Fibroblast of gingiva (primary cell): ENCODE measurements around the gene PXN.
"Not testable (repeated sequence)": the region's sequence is repeated elsewhere in the genome, so short reads cannot be mapped to it uniquely, and the experiment has no call there.

ENCODE experiments used
- DNase-seq: peaks from one replicate; pipeline ENCODE4 v3.0.0-alpha.2; 2011; ENCODE audit warnings: low read depth

PXN gene

DNA sequence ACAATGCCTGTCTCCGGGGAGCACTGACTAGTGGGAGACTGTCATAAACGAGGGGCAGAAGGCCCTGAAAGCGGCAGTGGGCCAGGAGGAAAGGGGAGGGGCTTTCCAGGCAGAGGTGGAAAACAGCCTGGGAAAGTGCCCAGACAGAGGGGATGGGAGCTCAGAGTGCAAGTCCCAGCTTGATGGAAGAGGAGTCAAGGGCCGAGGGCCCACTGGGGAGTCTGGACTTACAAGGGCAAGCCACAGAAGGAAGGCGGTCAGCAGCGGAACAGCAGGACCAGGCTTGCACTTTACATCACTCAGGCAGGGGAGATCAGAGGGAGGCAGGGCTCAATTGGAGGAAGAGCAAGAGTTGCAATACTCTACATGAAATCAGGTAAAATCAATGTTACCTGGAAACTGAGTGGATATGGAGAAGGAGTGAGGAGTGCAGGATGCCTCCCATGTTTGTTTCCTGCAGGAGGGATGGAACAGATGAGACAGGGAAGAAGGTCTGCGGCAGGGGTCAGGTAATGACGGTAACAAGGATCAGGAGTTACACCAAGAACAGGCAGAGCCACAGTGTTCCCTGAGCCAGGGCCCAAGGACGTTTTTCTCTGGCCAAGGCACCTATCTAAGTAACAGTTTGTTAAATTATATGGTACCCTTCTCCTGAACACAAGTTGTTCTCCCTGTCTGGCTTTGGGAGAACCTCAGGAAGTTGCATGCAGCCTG, 23.8 kb downstream of the PXN start:
- no peak for DNase-seq

DNA sequence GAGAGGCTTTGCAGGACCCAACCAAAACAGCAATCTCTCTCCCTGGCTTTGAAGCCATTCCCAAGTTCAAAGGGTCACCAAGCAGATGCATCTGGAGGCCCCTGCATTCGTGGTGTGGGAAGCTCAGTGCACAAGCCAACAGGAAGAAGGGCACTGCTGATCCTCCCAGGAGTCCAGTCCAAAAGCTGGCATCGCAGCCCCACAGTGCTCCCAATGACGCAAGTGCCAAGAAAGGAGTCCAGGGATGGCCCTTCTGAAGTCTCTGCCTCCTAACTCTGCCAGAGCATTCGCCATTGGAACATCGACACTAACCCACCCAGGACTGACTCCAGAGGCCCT, 25.1 kb downstream of the PXN start:
- DNase-seq, result no peak

DNA sequence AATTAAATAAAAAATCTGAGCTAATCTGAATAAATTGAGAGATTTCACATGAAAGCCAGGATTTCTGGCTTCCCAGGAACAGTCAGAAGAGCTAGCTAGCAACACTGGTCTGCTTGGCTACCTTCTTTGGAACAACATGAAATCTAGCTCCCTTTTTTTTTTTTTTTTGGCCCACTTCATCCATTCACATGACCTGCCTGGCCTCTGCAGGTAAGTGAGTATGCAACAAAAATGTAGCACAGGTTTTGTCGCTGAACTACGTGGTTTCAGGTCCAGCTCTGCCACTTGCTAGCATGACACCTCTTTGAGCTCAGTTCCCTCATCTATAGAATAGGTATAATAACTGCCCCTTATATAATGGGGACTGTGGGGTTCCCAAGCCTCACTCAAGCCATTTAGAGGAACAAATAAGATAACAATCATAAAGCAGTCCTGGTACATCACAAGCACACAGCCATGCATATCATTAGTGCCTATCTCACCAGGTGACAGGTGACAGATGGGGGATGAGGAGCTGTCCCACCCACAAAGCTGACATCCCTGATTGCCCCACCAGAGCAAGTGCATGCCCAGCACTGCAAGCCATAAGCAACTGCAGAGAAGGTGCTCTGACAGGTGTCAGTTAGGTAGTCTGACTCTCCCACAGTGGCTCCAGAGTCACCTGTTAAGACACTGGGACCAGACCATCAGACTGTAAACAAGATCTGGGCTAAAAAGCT, 25.6 kb downstream of the PXN start:
- DNase-seq, result no peak

DNA sequence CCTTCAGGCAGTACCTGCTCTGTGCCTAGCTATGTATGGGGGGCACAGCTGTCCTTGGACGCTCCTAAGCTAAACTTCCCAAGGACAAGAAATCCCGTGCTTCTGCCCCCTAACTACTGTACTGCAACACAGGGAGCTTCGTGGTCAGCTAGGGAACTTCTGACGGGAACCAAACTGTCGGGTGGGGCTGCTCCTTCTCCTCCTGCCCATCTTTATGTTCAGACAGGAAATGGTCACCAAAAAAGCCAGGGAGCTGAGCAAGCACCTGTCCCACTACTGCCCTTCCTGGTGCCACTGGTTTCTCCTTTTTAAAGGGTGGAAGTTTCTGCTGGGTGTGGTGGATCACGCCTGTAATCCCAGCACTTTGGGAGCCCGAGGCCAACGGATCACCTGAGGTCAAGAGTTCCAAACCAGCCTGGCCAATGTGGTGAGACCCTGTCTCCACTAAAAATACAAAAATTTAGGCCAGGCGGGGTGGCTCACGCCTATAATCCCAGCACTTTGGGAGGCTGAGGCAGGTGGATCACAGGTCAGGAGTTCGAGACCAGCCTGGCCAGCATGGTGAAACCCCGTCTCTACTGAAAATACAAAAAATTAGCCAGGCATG, 26.6 kb downstream of the PXN start:
- DNase-seq, result no peak

DNA sequence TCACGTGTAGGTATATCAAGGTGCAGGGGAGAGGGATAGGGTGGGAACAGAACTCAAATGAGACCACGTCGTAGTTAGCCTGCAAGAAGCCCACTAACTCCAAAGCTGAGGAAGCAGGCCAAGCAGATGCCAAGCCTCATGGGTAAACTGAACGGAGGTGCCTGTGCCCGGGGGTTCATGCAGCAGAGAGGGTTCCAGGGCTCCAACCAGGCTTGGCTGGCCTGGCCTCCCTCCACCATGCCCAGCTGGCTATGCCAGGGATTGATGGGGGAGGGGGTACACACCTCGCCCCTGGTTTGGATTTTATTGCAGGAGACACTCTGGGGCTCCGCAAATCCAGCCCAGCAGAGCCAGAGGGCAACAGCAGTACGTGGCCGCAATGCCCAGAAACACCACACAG, 27.3 kb downstream of the PXN start:
- DNase-seq, result no peak

DNA sequence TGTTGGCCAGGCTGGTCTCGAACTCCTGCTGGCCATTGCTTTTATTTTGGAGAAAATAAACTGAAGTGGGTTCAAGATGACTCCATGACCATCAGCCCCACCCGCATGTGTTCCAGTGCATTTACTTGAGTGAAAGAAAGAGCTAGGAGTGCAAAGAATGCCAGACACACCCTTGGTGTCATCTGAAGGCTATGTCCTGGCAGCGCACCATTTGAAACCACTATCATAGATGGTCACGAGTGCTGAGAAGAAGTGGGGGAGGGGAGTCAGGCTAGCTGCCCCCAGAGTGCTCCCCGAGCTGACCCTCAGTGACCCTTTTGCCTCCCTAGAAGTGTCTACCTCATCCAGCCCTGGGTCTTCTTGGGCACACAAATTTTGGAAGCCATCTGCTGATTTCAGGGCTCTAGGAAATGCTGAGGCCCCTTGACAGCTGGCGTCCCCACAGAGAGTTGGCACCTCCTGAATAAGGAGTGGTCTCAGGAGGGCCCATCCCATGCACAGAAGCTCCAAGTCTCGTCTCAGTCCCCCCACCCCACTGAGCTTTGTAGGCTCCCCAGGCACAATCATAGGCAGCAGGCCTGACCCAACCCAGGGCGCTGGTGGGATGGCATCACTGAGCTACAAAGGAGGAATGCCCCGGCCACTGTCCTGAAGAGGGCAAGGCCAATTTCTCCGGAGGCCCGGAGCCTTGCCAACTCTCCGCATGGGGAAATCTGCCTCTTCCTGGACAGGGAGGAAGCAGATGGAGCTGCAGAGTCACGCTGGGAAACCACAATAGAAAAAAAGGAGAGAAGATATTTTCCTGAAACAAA, 28.0 kb downstream of the PXN start:
- peak; percentile 94 for DNase-seq

- not testable (repeated sequence) for DNase-seq
Observed at GRCh38 chr12:120236809-120237208, 28.7 kb downstream of the PXN start.

DNA sequence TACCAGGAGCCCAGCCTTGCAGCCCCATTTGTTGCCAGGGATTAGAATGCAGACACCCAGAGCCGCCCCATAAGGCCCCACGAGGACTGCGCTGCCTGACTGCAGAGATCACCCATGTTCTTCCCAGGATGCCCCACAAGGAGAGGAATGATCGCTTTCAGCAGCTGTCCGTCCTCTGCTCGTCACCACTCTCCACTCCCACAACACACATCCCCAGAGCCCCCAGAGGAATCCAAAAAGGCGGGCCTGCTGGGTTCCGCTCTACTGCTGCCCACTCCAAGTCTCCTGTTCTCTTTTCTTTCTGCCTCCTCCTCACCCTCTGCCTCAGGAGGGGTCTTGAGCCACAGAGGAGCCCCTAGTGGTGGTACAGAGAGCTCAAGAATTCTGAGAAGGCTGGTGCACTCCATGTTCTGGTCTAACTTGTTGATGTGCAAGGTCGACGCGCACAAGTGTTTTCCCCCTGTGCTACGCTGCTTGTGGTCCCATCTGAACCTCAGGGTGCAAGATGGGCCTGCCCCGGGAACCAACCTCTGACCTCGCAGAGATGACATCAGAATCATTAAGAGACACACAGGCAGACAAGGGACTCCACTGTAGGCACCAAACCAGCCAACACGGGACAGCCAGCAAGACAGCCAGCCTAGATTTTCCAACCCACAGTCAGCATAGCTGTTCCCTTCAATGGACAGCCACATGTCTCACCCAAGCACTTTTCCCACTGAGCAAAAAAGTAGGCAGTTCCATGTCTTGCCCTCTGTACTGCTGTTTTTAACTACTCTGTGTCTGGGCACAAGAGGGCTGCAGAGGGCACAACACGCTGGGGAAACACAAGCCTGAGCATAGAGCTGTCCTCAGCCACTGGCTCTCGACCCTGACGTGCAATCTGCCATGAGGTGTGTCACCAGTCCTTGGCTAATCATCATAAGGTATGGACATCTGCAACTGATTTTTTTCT, 29.9 kb downstream of the PXN start:
- no peak for DNase-seq

DNA sequence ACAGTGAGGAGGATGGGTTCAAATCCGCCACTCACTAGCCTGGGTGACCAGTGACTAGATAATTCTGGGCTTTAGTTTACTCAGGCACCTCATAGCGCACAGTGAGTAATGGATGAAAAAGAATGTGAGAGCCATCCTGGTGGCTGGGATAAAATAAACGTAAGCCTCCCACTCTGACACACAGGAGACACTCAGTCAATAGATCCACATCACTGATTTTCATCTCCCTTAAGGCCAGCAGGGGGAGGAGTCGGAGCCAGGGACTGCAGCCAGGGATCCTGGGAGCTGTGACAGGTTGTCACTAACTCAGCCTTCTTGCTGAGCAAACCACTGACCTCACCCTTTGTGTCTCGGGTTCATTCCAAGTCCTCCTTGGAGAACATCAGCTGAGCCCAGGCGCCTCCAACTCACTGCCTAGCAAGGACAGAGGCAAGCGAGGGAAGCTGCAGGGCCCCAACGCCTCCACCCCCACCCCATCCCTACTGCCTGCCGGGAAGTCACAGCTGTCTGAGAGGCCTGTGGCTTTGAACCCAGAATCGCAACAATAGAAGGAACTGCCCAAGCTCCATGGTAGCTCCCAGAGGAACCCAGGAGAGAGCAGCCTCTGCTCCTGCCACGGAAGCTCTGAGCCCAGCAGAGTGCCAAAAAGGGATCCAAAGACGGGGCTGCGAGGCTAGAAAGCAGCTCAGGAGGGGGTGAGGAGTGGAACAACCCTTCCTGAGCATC, 30.7 kb downstream of the PXN start:
- DNase-seq, result peak; percentile 97

DNA sequence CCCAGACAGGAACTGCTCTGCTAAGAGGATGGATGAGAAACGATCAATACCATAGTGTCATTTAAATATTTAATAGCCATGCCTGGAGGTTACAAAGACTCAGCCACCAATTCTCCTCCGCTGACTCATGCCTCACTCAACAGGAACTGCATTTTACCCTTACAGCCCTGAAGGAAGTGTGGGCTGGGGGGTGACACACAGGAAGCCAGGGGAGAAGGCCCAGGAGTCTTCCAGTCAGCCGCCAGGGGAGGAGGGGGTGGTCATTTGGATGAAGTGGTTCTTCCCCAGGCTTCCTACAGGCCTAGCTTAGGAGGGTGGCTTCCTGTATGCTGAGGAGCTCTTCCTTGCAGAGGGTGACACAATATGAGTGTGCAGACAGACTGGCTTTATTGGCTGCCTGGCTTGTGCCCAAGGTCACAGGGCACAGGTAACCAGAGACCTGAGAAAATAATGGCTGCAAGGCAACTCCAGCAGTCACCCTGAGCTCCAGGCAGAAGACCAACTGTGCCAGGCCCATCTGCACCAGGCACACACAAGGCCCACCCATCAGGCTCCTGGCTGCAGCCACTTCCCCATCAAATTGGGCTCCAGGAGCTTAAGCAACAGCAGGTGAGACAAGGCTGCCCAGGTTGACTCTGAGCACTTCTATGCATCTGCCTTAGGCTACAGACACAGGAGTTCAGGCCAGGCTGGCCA, 34.1 kb downstream of the PXN start:
- DNase-seq, result peak; percentile 64

DNA sequence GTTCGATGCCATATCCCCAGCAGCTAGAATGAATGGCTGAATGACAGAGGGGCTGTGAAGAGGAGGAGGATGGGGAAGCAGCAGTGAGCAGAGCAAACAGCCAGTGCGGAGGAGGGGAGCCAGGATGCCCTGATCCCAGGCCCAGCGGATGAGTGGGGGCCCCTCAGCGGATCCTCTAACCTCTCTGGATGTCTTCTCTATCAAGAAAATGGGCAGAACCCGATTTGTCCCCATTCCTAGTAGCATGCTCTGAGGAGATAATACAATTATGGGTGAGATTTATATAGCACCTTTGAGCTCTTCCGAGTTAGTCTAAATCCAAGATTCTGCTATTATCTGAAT, 34.6 kb downstream of the PXN start:
- DNase-seq, result no peak

- peak; percentile 95 for DNase-seq
Observed at GRCh38 chr12:120230326-120230973, 35.1 kb downstream of the PXN start.

DNA sequence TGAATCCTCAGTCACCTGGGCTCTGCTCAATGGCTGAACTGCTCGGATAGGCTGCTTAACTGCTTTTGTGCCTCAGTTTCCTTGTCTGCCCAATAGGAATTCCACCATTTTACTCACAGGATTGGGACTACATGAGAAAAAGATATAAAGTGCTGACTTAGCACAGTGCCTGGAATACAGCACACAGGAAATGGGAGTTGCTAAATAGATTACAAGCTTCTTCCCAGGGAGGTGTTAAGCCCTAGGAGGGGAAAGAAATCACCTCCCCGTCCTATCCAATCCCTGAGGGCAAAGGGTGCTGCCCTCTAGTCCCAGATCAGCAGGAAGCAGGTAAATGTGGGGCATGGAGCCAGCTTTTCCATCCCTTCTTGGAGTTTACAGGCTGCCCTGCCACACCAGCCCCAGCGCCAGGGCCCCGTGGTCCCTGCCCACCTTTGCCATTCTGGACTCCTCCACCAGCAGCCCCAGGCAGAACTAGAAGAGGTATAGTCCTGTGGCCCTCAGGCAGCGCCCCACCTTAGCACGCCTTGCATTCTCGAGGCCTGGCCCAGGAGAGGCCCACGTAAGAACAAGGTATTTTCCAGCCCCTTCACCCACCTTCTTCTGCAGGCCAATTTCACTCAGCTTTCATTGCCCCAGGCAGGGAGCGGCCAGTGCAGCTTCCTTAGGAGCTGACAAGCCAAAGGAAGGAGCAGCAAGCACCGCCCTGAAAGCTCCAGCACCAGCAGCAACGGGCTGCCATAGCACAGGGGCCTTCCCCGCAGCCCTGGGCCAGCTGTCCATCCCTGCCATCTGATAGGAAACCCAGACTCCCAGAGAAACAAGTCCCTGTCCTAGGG, 35.8 kb downstream of the PXN start:
- DNase-seq, result peak; percentile 34

GRCh38 chr12:120229071-120229486, 36.5 kb downstream of the PXN start:
- DNase-seq, result no peak

- peak; percentile 71 for DNase-seq
Observed at GRCh38 chr12:120228291-120229070, 37.0 kb downstream of the PXN start.

DNA sequence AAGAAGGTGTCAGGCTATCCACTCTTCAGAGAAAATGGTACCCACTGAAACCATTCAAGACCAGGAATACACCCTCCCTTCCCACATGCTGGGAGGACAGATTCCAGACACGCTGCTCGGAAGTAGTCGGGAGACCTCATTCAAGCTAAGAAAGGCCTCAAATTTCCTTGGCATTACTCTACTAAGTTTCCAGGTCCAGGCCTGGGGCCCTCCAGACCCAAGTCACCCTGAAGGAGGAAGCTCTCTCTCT, 37.6 kb downstream of the PXN start:
- no peak for DNase-seq

DNA sequence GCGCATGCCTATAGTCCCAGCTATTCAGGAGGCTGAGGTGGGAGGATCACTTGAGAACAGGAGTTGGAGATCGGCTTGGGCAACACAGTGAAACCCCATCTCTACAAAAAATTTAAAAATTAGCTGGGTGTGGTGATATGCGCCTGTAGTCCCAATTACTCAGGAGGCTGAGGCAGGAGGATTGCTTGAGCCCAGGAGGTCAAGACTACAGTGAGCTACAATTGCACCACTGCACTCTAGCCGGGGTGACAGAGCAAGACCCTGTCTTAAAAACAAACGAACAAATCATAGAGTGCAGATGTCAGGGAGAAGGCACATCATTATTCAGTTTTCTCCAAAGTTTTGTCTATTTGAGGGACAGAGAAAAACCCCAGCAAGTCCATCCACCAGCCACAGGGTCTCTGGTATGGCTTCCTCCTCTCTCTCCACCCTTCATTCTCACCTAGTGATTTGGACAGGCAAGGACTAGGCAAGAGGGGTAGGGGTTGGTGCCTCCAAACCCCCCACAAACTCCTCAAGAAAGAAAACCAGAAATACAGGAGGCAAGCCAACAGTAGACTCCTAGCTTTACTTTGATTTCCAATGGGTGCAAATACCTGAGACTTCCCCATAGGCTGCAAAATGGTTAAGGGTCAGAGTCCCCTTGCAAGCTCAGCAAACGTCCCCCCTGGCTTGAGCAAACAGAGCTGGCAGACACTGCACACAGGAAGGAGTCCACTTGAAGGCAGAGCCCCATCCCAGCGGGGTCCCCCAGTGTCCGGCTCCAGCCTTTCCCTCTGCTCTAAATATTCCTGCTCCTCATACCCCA, 38.1 kb downstream of the PXN start:
- no peak for DNase-seq
